IMR-90 (cell line): Measurements from ENCODE around the gene IFNLR1. TPM values are rescaled to one million over a fixed set of nuclear protein-coding genes. Genes with fewer than 3 reads are reported as not detected.

Experiments used
- ATAC-seq: fragments of 200-7000 bp; cut with Tn5 transposase; 2 replicates; pipeline ENCODE4 v1.9.1; 2020; ENCODE audit warnings: low read depth, mild to moderate bottlenecking, moderate library complexity
- BruUV-seq: library from RNA; stranded (reverse); fragments of 400-500 nt; replicated peaks from 2 replicates; lab custom pipeline; 2021; lab: Mats Ljungman, UMichigan
- CTCF ChIA-PET: fragments of 300-600 bp; formaldehyde crosslinking; extraction: SDS; loops from one replicate; lab custom pipeline; 2021; ENCODE audit warnings: antibody characterized with exemption; lab: Yijun Ruan, JAX
- POLR2A ChIA-PET: fragments of 300-600 bp; sonication (Branson Sonifier 250); formaldehyde crosslinking; loops from one replicate; lab custom pipeline; 2022; ENCODE audit warnings: antibody characterized with exemption; ENCODE audit not compliant: unreplicated experiment; lab: Charles Lee
- DNase-seq: peaks from one replicate; pipeline ENCODE4 v3.0.0; 2013
- H2AFZ ChIP-seq: replicated peaks from 2 replicates; pipeline ENCODE3; 2013; ENCODE audit warnings: low read length, mild to moderate bottlenecking; ENCODE audit not compliant: poor library complexity
- H2AK5ac ChIP-seq: 2 replicates; pipeline ENCODE4 v1.6.1; 2013; ENCODE audit warnings: low read depth, low read length, inconsistent platforms
- H2AK9ac ChIP-seq: replicated peaks from 2 replicates; pipeline ENCODE3; 2013; ENCODE audit warnings: mild to moderate bottlenecking, low read depth, low read length, moderate library complexity; ENCODE audit not compliant: poor library complexity
- H2BK120ac ChIP-seq: 2 replicates; pipeline ENCODE4 v1.6.1; 2013; ENCODE audit warnings: low read depth, low read length, inconsistent platforms
- H2BK15ac ChIP-seq: 3 replicates; pipeline ENCODE4 v1.6.1; 2013; ENCODE audit warnings: low read depth, low read length, inconsistent platforms
- H2BK20ac ChIP-seq: 2 replicates; pipeline ENCODE4 v1.6.1; 2013; ENCODE audit warnings: low read depth, mild to moderate bottlenecking, inconsistent platforms, low read length, moderate library complexity
- H2BK5ac ChIP-seq: 2 replicates; pipeline ENCODE4 v1.6.1; 2013; ENCODE audit warnings: mild to moderate bottlenecking, low read depth, low read length, inconsistent platforms; ENCODE audit not compliant: poor library complexity, severe bottlenecking
- H3K14ac ChIP-seq: replicated peaks from 2 replicates; pipeline ENCODE4 v1.6.1; 2013; ENCODE audit warnings: low read depth, low read length, inconsistent platforms
- H3K18ac ChIP-seq: 2 replicates; pipeline ENCODE4 v1.6.1; 2013; ENCODE audit warnings: low read depth, low read length, control low read depth
- H3K23ac ChIP-seq: 2 replicates; pipeline ENCODE4 v1.6.1; 2013; ENCODE audit warnings: low read depth, low read length, inconsistent platforms
- H3K27ac ChIP-seq: 2 replicates; pipeline ENCODE4 v1.5.1; 2013; ENCODE audit warnings: mild to moderate bottlenecking, control low read depth, low read length; ENCODE audit not compliant: insufficient read depth
- H3K27me3 ChIP-seq: 2 replicates; pipeline ENCODE4 v1.6.1; 2013; ENCODE audit warnings: low read length; ENCODE audit not compliant: control insufficient read depth, insufficient read depth
- H3K36me3 ChIP-seq: 2 replicates; pipeline ENCODE4 v1.6.1; 2013; ENCODE audit warnings: low read length, mixed read lengths; ENCODE audit not compliant: control insufficient read depth, insufficient read depth
- H3K4ac ChIP-seq: 2 replicates; pipeline ENCODE4 v1.6.1; 2013; ENCODE audit warnings: low read depth, low read length, inconsistent platforms
- H3K4me1 ChIP-seq: 2 replicates; pipeline ENCODE4 v1.6.1; 2013; ENCODE audit warnings: low read length, mixed read lengths; ENCODE audit not compliant: control insufficient read depth, insufficient read depth
- H3K4me2 ChIP-seq: 2 replicates; pipeline ENCODE4 v1.6.1; 2013; ENCODE audit warnings: low read depth, mild to moderate bottlenecking, control low read depth, low read length, moderate library complexity
- H3K4me3 ChIP-seq: 2 replicates; pipeline ENCODE4 v1.5.1; 2013; ENCODE audit warnings: low read depth, mild to moderate bottlenecking, control low read depth, low read length, moderate library complexity; ENCODE audit not compliant: insufficient read depth
- H3K56ac ChIP-seq: 2 replicates; pipeline ENCODE4 v1.6.1; 2013; ENCODE audit warnings: low read length, inconsistent platforms; ENCODE audit not compliant: insufficient read depth; ENCODE audit errors: extremely low read depth
- H3K79me1 ChIP-seq, 2 experiments: 2 replicates each; pipeline ENCODE4 v1.6.1; 2013; ENCODE audit warnings: low read length in 2 of 2, inconsistent platforms in 1 of 2, low read depth in 1 of 2
- H3K9ac ChIP-seq: 2 replicates; pipeline ENCODE4 v1.6.1; 2013; ENCODE audit warnings: low read depth, low read length, control low read depth
- H3K9me1 ChIP-seq: 2 replicates; pipeline ENCODE4 v1.6.1; 2013; ENCODE audit warnings: low read length, inconsistent platforms; ENCODE audit not compliant: insufficient read depth
- H3K9me3 ChIP-seq: 2 replicates; pipeline ENCODE4 v1.6.1; 2013; ENCODE audit warnings: low read length; ENCODE audit not compliant: control insufficient read depth, insufficient read depth
- H4K20me1 ChIP-seq: 2 replicates; pipeline ENCODE4 v1.6.1; 2013; ENCODE audit warnings: low read length, inconsistent platforms; ENCODE audit not compliant: insufficient read depth
- H4K5ac ChIP-seq: 2 replicates; pipeline ENCODE4 v1.6.1; 2013; ENCODE audit warnings: mild to moderate bottlenecking, low read depth, low read length, control low read depth
- H4K8ac ChIP-seq, 2 experiments: 2 replicates each; pipeline ENCODE4 v1.6.1; 2013; ENCODE audit warnings: low read depth in 2 of 2, low read length in 2 of 2, control low read depth in 1 of 2, inconsistent platforms in 1 of 2
- H4K91ac ChIP-seq: 2 replicates; pipeline ENCODE4 v1.6.1; 2013; ENCODE audit warnings: low read depth, low read length, inconsistent platforms; ENCODE audit not compliant: insufficient read depth
- CEBPB ChIP-seq: IDR thresholded peaks from 2 replicates; pipeline ENCODE4 v1.6.1; 2012; ENCODE audit warnings: low read depth, low read length, improper control_type of control experiment
- FOS ChIP-seq: fragments of 150-350 bp; IDR thresholded peaks from 2 replicates; pipeline ENCODE4 v1.6.1; 2016; ENCODE audit warnings: low read depth, low read length
- RAD21 ChIP-seq: IDR thresholded peaks from 2 replicates; pipeline ENCODE4 v1.6.1; 2012; ENCODE audit warnings: low read length, improper control_type of control experiment
- RCOR1 ChIP-seq: IDR thresholded peaks from 2 replicates; pipeline ENCODE4 v1.6.1; 2012; ENCODE audit warnings: mild to moderate bottlenecking, low read length, improper control_type of control experiment; ENCODE audit not compliant: insufficient replicate concordance
- WGBS, 2 experiments: methylation state at CpG; one replicate each; pipeline versions ENCODE4 v1.1.5 to v1.1.7; 2013; ENCODE audit warnings: missing lambda C conversion rate in 2 of 2; ENCODE audit not compliant: insufficient read length in 1 of 2; ENCODE audit errors: extremely low coverage in 2 of 2; 5-methylcytosine and 5-hydroxymethylcytosine counted together
- dilution Hi-C: fragments of 300-500 bp; cut with HindIII; formaldehyde crosslinking; loops from one replicate; pipeline ENCODE4 v1.14.3; 2018; ENCODE audit warnings: low sequenced_read_pairs; ENCODE audit not compliant: unreplicated experiment
- in situ Hi-C: fragments of 300-500 bp; cut with MboI; formaldehyde crosslinking; loops from 3 replicates; pipeline ENCODE4 v1.14.3; 2019; ENCODE audit warnings: low sequenced_read_pairs, inconsistent platforms, mixed read lengths
- intact Hi-C: fragments of 100-400 bp; cut with micrococcal nuclease; formaldehyde crosslinking; loops from 2 replicates; pipeline ENCODE4 v1.10.0; 2022
- polyA plus RNA-seq, 3 experiments: library from polyadenylated mRNA; depleted of rRNA; stranded (reverse); fragments of >200 nt; gene quantifications; 2 replicates each; pipeline ENCODE4 v1.2.3, GENCODE V29; 2012; ENCODE audit warnings: low replicate concordance in 1 of 3
- total RNA-seq: library from RNA; depleted of rRNA; stranded (reverse); fragments of >200 nt; gene quantifications from 2 replicates; pipeline ENCODE4 v1.2.3, GENCODE V29; 2012

IFNLR1 gene
- total and polyA plus RNA-seq, 2 of the 4 experiments (the other 2 are of a cell fraction), result not detected

DNA sequence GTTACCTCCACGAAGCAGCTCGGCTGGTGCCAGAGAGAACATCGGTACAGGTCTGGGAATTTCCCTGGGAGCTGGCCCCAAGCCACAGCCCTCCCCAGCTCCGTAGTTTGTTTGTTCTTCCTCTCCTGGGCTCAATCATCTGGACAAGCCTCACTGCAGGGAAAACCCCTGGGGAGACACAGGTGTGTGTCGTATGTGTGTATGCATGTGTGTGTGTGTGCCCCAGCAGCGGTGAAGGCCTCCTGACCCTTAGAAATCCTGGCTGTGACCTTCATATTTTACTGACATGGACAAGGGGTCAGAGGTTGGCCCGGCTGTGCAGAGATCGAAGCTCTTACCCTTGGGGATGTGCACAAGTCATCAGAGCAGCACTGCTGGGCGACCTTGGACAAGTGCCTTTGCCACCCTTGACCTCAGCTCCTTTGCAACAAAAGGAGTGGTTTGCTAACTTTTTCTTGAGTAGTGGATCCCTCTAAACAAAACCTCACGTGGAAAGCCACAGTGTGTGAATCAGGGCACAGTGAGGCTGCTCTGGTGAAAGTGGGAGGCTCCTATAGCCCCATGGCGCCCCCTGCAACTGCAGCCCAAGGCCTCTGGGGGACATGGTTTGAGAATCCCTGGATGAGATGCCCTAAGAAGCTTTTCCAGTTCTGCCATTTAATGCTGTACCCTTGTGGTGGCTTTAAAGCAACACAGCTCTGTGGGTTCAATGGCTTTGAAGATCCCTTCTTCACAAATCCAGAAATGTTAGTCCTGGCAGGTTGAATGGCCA, 31.9 kb downstream of the IFNLR1 start:
- in situ Hi-C loops (no loop called here), intact Hi-C loops (no loop called here), dilution Hi-C loops (no loop called here)
- H2AFZ ChIP-seq, result no peak overlapping the region
- no peaks in the 10 kb centered on the region for H3K9me3 ChIP-seq
- no peak overlapping the region for H3K18ac ChIP-seq
- no peak overlapping the region for H4K8ac ChIP-seq
- no peak overlapping the region for H4K91ac ChIP-seq
- ChIA-PET CTCF (interaction anchor here (1.0 to 1.3 kb wide), 3 partner anchors 11 to 236 kb away, joined by 3 to 6 read pairs (median 4); no protein-coding TSS in a partner anchor), POLR2A (no interaction called here)
- no peaks in the 10 kb centered on the region for H4K20me1 ChIP-seq
- no peak overlapping the region for H2BK15ac ChIP-seq
- no peaks in the 10 kb centered on the region for H3K79me1 ChIP-seq
- H3K23ac ChIP-seq, result no peak overlapping the region
- no peak overlapping the region for H2BK20ac ChIP-seq
- peaks cover 68% of the 10 kb centered on the region for H3K27me3 ChIP-seq
- TF ChIP-seq RCOR1, result no peak
- TF ChIP-seq RAD21, result no peak
- TF ChIP-seq CEBPB, result no peak
- TF ChIP-seq FOS, result no peak
- H3K9me1 ChIP-seq, result peaks cover 2% of the 10 kb centered on the region; the same call in 1 of the 2 replicates
- no peak overlapping the region for H3K27ac ChIP-seq
- H2BK5ac ChIP-seq, result no peak overlapping the region
- no peak overlapping the region for H3K14ac ChIP-seq
- H3K56ac ChIP-seq, result no peak overlapping the region
- H3K4me3 ChIP-seq, result no peak overlapping the region
- WGBS, 2 experiments, result 53% methylated on average over 5 of the region's 11 CpGs; no CpG with 5 or more reads in 1 of the 2 experiments
- no peak overlapping the region for H3K4me2 ChIP-seq
- H3K36me3 ChIP-seq, result no peaks in the 10 kb centered on the region
- ATAC-seq (no peak), DNase-seq (no peak)
- H3K4ac ChIP-seq, result no peak overlapping the region
- H4K5ac ChIP-seq, result no peak overlapping the region
- peaks cover 1% of the 10 kb centered on the region; the same call in 1 of the 2 replicates for H3K4me1 ChIP-seq
- no peak overlapping the region for H2AK9ac ChIP-seq
- H3K9ac ChIP-seq, result no peak overlapping the region
- no peak overlapping the region for H2AK5ac ChIP-seq
- no TSS peak for BruUV-seq
- no peak overlapping the region for H2BK120ac ChIP-seq
